Lower leg skin (tissue), 4 donors: Measurements from ENCODE around the gene DENND6A. TPM values are rescaled to one million over a fixed set of nuclear protein-coding genes. Genes with fewer than 3 reads are reported as not detected.

Experiments used
- DNase-seq, 2 donors: peaks; one replicate each; pipeline ENCODE4 v3.0.0-alpha.2; 2019; ENCODE audit warnings: low spot score in 2 of 2
- H3K4me3 ChIP-seq: fragments of 200-600 bp; sonication (generic); 2 replicates; pipeline ENCODE4 v1.5.1; 2017; ENCODE audit warnings: mild to moderate bottlenecking, low read depth; ENCODE audit not compliant: poor library complexity, severe bottlenecking
- POLR2A ChIP-seq, 2 donors: fragments of 450-650 bp; IDR thresholded peaks; one replicate each; pipeline ENCODE4 v1.6.1; 2016 to 2017; ENCODE audit warnings: antibody characterized with exemption in 2 of 2, mild to moderate bottlenecking in 1 of 2, moderate library complexity in 1 of 2
- WGBS, 2 donors: methylation state at CpG; one replicate each; pipeline ENCODE4 v1.1.5; 2018; 5-methylcytosine and 5-hydroxymethylcytosine counted together
- intact Hi-C: fragments of 100-400 bp; cut with DNase I; formaldehyde crosslinking; loops from one replicate; pipeline ENCODE4 v1.15.0; 2023; ENCODE audit warnings: low total_unique reads
- total RNA-seq, 4 donors: library from RNA; depleted of rRNA; stranded (reverse); fragments of >200 nt; gene quantifications; one replicate each; pipeline ENCODE4 v1.1.0, GENCODE V29; 2016
- TF ChIP-seq, protein P1 (sequence below), 3 donors: fragments of 450-650 bp; IDR thresholded peaks; one replicate each; pipeline ENCODE4 v1.5.1; 2016; ENCODE audit warnings: antibody characterized with exemption in 3 of 3, mild to moderate bottlenecking in 3 of 3, moderate library complexity in 2 of 3

The DENND6A gene
- total RNA-seq, 4 donors from 2014 or later, result 16.1 to 38.2 (median 24.7) TPM

DNA sequence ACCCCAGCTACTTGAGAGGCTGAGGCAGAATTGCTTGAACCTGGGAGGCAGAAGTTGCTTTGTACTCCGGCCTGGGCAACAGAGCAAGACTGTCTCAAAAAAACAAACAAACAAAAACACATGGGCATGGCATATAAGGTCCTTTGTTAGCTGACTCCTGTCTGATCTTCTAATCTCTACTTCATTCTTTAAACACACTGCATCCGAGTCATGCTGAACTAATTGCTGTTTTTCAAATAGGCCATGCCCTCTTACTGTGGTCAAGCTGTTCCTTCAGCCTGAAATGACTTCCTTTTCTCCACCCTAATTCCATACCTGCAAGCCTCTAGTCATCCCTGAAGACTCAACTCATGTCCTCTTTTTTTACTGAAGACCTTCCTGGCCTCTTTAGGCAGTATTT, 40.9 kb upstream of the DENND6A start:
- intact Hi-C loops, result no loop called here
- DNase-seq, result no peak
- WGBS, 2 donors, result 86 to 90% methylated on average over 2 of the region's 2 CpGs
- no peak for TF ChIP-seq POLR2A (IDR thresholded peaks at IDR 0.05)
- TF ChIP-seq, protein P1, sequence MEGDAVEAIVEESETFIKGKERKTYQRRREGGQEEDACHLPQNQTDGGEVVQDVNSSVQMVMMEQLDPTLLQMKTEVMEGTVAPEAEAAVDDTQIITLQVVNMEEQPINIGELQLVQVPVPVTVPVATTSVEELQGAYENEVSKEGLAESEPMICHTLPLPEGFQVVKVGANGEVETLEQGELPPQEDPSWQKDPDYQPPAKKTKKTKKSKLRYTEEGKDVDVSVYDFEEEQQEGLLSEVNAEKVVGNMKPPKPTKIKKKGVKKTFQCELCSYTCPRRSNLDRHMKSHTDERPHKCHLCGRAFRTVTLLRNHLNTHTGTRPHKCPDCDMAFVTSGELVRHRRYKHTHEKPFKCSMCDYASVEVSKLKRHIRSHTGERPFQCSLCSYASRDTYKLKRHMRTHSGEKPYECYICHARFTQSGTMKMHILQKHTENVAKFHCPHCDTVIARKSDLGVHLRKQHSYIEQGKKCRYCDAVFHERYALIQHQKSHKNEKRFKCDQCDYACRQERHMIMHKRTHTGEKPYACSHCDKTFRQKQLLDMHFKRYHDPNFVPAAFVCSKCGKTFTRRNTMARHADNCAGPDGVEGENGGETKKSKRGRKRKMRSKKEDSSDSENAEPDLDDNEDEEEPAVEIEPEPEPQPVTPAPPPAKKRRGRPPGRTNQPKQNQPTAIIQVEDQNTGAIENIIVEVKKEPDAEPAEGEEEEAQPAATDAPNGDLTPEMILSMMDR (IDR thresholded peaks at IDR 0.05), result no peak
- no peak overlapping the region for H3K4me3 ChIP-seq

DNA sequence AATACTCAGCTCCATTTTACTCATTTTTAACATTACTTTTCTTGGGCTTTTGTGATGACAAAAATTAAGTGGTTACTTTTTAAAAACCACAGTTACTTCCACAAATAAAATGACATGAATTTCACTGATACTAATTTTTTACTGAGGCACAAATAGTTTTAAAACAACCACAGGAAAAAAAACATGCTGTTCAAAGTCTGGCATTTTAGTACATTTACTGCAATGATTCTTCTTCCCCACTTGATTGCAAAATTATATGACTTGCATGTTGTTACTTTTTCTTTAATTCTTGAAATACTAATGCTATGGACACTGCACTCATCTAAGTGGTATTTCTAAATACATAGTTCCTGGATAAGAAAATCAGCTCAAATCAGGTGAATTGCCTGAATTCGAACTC, 38.4 kb upstream of the DENND6A start:
- no peak for TF ChIP-seq POLR2A (IDR thresholded peaks at IDR 0.05)
- TF ChIP-seq, protein P1 (IDR thresholded peaks at IDR 0.05), result no peak
- DNase-seq, result no peak
- WGBS, 2 donors, result 86 to 100% methylated on average over 1 of the region's 1 CpG
- H3K4me3 ChIP-seq, result no peak overlapping the region
- intact Hi-C loops, result no loop called here

DNA sequence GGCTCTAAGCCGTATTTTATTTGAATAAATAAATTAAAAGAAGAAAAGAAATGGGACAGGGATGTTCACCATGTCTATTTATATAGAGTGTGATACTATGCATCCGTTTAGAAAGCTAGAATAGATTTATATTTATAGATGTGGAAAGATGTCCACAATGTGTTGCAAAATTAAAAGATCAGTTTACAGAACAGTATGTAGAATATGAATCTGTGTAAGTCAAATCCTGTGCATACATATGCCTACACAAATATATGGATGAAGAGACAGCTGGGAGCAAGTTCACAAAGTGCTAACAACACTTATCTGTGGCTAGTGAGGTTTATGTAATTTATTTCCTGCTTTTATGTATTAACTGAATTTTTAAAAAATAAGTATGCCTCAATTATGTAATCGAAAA, 37.8 kb upstream of the DENND6A start:
- no peak overlapping the region for H3K4me3 ChIP-seq
- DNase-seq, result no peak
- intact Hi-C loops, result no loop called here
- no peak for TF ChIP-seq POLR2A (IDR thresholded peaks at IDR 0.05)
- TF ChIP-seq, protein P1 (IDR thresholded peaks at IDR 0.05), result no peak
- 69 to 79% methylated on average over 3 of the region's 3 CpGs for WGBS, 2 donors

DNA sequence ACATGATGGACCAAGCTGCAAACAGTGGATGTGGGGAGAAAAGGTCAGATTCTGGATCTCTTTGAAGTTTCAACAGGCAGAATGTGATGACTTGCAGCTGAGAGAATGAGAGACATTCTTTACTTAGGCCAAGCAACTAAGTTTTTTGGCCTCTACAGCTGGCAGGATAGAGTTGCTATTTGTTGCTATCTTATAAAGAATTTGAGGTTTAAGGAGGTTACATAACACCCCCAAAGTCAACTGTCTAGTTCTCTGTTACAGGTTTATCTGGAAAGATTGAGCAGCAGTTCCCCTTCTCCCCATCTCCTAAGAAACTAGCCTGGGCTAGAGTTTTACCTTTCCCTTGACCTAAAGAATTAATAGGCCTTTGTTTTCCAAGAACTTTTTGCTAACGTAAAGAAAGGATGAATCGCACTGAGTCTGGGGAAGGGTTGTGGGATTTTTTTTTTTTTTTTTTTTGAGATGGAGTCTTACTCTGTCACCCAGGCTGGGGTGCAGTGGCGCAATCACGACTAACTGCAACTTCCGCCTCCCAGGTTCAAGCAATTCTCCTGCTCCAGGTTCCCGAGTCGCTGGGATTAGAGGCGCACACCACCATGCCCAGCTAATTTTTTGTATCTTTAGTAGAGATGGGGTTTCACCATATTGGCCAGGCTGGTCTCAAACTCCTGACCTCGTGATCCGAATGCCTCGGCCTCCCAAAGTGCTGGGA, 36.6 kb upstream of the DENND6A start:
- intact Hi-C loops, result no loop called here
- no peak for TF ChIP-seq POLR2A (IDR thresholded peaks at IDR 0.05)
- TF ChIP-seq, protein P1 (IDR thresholded peaks at IDR 0.05), result no peak
- H3K4me3 ChIP-seq, result no peak overlapping the region
- DNase-seq, result no peak
- 86 to 90% methylated on average over 11 of the region's 11 CpGs for WGBS, 2 donors

DNA sequence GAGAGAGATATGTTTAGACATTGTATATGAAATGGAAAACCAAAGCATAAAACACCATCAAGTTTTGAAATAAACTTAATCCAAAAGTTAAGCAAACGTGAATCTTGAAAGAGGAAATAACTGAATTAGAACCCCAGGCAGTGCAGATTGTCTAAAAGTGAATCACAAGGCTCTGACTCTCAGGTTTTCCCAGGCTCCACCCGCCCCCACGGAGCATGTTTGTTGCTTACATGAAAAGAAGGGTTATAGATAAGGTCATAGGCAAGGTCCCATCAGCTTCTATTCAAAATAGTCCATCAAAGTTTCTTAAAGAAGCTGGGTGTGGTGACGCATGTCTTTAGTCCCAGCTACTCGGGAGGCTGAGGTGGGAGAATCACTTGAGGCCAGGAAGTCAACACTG, 34.2 kb upstream of the DENND6A start:
- H3K4me3 ChIP-seq, result no peak overlapping the region
- WGBS, 2 donors, result 70 to 75% methylated on average over 5 of the region's 5 CpGs
- intact Hi-C loops, result no loop called here
- TF ChIP-seq, protein P1 (IDR thresholded peaks at IDR 0.05), result no peak
- TF ChIP-seq POLR2A (IDR thresholded peaks at IDR 0.05), result no peak
- no peak for DNase-seq

DNA sequence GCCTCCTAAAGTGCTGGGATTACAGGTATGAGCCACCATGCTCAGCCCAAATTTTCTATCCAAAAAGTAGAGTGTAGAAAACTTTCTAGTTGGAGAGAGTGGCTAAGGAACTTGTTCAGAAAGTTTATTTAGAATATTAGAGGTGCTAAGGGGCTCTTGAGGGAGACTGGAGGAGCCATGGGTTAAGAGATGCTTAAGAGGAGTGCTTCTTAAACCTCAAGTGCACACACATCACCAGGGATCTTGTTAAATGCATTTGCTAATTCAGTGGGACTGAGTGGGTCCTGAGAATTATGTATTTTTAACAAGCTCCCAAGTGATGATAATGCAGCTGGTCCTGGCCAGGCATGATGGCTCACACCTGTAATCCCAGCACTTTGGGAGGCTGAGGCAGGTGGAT, 33.5 kb upstream of the DENND6A start:
- no peak overlapping the region for H3K4me3 ChIP-seq
- TF ChIP-seq, protein P1 (IDR thresholded peaks at IDR 0.05), result no peak
- TF ChIP-seq POLR2A (IDR thresholded peaks at IDR 0.05), result no peak
- no peak for DNase-seq
- intact Hi-C loops, result no loop called here
